ENCODE results near the gene NOXA1. TPM values are rescaled to one million over a fixed set of nuclear protein-coding genes. Genes with fewer than 3 reads are reported as not detected.

NOXA1 gene
- total RNA-seq, 1 donor from 2014 or later, result 3.9 TPM

DNA sequence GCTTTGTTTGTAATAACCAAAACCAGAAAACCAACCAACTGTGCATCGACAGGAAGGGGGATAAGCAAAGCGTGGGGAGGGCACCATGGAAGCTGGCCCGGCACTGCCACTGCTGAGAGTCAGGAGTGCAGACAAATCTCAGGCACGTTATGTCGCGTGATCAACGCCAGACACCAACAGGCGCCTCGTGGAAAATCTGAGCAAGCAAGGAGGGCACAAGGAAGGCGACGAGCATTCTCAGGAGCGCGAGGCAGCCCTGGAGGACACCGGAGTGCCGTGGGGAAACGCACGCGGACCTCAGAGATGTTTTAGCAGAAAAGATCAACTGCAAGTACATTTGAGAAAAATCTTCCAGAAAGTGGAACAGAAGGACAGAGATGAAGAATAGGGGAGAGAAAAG, 51.1 kb downstream of the NOXA1 start:
- POLR2A ChIA-PET, result no interaction called here
- CTCF ChIA-PET, result no interaction called here
- intact Hi-C loops (cut with micrococcal nuclease), result no loop called here
- Mint-ChIP-seq H3K9me3 (peaks cover 14% of the 10 kb centered on the region), H3K36me3 (ENCODE audit: low read depth) (peaks cover 24% of the 10 kb centered on the region), H3K27me3 (no peaks in the 10 kb centered on the region), H3K4me3 (no peak overlapping the region), H3K4me1 (peaks cover 3% of the 10 kb centered on the region), H3K27ac (no peak overlapping the region)
- ATAC-seq (ENCODE audit: low read depth) (no peak), DNase-seq (no peak)
- TF ChIP-seq, protein P1, sequence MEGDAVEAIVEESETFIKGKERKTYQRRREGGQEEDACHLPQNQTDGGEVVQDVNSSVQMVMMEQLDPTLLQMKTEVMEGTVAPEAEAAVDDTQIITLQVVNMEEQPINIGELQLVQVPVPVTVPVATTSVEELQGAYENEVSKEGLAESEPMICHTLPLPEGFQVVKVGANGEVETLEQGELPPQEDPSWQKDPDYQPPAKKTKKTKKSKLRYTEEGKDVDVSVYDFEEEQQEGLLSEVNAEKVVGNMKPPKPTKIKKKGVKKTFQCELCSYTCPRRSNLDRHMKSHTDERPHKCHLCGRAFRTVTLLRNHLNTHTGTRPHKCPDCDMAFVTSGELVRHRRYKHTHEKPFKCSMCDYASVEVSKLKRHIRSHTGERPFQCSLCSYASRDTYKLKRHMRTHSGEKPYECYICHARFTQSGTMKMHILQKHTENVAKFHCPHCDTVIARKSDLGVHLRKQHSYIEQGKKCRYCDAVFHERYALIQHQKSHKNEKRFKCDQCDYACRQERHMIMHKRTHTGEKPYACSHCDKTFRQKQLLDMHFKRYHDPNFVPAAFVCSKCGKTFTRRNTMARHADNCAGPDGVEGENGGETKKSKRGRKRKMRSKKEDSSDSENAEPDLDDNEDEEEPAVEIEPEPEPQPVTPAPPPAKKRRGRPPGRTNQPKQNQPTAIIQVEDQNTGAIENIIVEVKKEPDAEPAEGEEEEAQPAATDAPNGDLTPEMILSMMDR (IDR thresholded peaks at IDR 0.05), result no peak

DNA sequence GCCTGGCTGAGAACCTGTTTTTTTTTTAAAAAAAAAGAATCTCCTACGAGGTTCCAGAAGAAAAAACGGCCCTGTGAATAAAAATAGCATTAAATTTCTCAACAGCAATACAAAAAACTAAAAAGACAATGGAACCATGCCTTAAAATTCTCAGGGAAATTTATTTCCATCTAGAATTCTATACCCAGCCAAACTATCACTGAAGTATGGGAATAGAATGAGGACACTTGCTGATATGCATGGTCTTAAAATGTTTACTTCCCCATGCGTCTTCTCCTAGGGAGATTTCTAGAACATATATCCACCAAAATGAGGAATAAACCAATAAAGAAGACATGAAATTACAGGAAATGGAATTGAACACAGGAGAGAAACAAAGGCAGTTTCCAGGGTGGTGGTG, 52.5 kb downstream of the NOXA1 start:
- Mint-ChIP-seq H3K4me3 (no peak overlapping the region), H3K9me3 (peaks cover 14% of the 10 kb centered on the region), H3K27ac (no peak overlapping the region), H3K27me3 (no peaks in the 10 kb centered on the region), H3K4me1 (peaks cover 2% of the 10 kb centered on the region), H3K36me3 (ENCODE audit: low read depth) (peaks cover 26% of the 10 kb centered on the region)
- POLR2A ChIA-PET, result no interaction called here
- intact Hi-C loops (cut with micrococcal nuclease), result no loop called here
- CTCF ChIA-PET, result no interaction called here
- ATAC-seq (ENCODE audit: low read depth) (no peak), DNase-seq (no peak)
- TF ChIP-seq, protein P1 (IDR thresholded peaks at IDR 0.05), result no peak

DNA sequence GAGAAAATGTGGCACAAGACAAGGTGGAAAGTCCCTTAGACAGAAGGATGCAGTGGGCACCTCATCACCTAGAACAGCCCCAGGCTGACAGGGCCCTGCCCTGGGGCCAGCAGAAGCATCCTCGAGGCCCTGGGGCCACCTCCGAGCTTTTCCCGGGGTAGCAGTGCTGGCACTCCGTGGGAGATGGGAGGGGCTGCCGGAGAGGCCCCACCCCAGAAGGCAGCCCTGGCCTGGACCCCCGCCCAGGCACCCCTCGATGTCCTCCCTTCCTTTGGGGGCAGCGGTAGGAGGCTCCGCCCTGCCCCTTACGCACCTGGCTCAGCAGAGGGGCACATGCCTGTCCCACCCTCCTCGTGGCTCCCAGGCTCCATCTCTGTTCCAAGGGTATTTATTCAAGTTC, 53.7 kb downstream of the NOXA1 start:
- no peaks in the 10 kb centered on the region for H3K4me1 Mint-ChIP-seq
- H3K36me3 Mint-ChIP-seq (ENCODE audit: low read depth), result peaks cover 26% of the 10 kb centered on the region
- peaks cover 14% of the 10 kb centered on the region for H3K9me3 Mint-ChIP-seq
- POLR2A ChIA-PET, result no interaction called here
- no peak overlapping the region for H3K4me3 Mint-ChIP-seq
- intact Hi-C loops (cut with micrococcal nuclease), result no loop called here
- H3K27me3 Mint-ChIP-seq, result no peaks in the 10 kb centered on the region
- CTCF ChIA-PET, result no interaction called here
- ATAC-seq (ENCODE audit: low read depth) (no peak), DNase-seq (no peak)
- TF ChIP-seq, protein P1 (IDR thresholded peaks at IDR 0.05), result no peak
- no peak overlapping the region for H3K27ac Mint-ChIP-seq

DNA sequence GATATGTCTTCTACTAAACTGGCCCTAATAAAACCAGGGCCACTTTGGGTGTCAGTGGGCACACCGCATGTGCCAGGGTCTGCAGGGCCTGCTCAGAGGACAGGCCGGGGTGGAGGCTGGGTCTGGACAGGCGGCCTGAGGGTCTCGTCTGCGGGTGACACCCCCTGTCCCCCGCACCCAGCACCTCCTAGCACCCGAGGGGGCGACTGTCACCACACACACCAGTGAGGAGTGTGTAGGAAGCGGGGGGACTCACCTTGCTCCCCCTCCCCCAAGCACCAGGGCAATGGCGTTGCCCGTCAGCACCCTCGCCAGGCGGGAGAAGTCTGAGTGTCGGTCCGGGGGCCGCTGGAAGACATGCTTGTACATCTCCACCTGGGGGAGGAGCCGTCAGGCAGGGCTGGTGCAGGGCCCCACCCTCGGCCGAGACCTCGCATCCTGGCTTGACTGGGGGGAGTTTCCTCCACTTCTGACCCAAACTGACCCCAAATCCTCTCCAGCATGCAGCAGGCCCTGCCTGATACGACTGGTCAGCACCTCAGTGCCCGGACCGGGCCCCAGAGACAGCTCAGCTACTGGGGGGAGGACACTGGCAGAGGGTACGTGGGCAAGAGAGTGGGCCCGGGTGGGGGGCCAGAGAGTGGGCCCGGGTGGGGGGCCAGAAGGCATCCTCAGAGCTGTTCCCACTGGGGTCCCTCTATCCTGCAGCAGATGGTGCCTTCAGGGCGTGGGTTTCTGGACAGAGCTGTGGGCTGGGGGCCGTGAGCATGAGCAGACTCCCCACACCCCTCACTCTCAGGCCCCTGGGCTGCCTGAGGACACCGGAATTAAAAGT, 54.8 kb downstream of the NOXA1 start:
- ATAC-seq (ENCODE audit: low read depth), result no peak
- Mint-ChIP-seq H3K36me3 (ENCODE audit: low read depth) (peaks cover 22% of the 10 kb centered on the region), H3K4me3 (no peak overlapping the region), H3K9me3 (peaks cover 12% of the 10 kb centered on the region), H3K27me3 (no peaks in the 10 kb centered on the region), H3K27ac (no peak overlapping the region), H3K4me1 (no peaks in the 10 kb centered on the region)
- intact Hi-C loops (cut with micrococcal nuclease), result no loop called here
- CTCF ChIA-PET, result no interaction called here
- POLR2A ChIA-PET, result no interaction called here
- no peak for DNase-seq
- TF ChIP-seq, protein P1 (IDR thresholded peaks at IDR 0.05), result no peak

DNA sequence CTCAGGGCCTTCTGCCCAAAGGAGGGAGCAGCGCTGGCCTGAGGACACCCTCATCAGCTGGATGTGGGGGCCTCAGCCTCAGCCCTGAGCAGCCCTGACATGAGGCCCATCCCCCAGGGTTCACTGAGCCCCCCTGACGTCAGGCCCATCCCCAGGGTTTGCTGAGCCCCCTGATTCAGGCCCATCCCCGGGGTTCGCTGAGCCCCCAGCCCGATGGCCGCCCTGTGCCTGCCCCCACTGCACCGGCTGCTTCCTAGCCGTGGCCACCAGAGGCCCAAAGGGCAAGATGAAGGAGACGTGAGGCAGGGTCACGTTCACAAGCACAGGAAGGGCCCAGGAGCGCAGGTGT, 55.4 kb downstream of the NOXA1 start:
- Mint-ChIP-seq H3K27me3 (no peaks in the 10 kb centered on the region), H3K36me3 (ENCODE audit: low read depth) (peaks cover 19% of the 10 kb centered on the region), H3K9me3 (peaks cover 12% of the 10 kb centered on the region), H3K4me3 (no peak overlapping the region), H3K4me1 (no peaks in the 10 kb centered on the region), H3K27ac (no peak overlapping the region)
- ChIA-PET POLR2A (interaction anchor here (0.6 to 0.7 kb wide), 2 partner anchors 31 to 393 kb away, joined by 3 read pairs; no protein-coding TSS in a partner anchor), CTCF (no interaction called here)
- DNase-seq (no peak), ATAC-seq (ENCODE audit: low read depth) (no peak)
- TF ChIP-seq, protein P1 (IDR thresholded peaks at IDR 0.05), result no peak
- intact Hi-C loops (cut with micrococcal nuclease), result no loop called here

Data from activated B cell treated with CpG ODN at 0.5 μM for 24 hours (primary cell).